Ovary (tissue), 9 donors: ENCODE data around the gene HCN4. TPM values are rescaled to one million over a fixed set of nuclear protein-coding genes. Genes with fewer than 3 reads are reported as not detected.

Experiments
- DNase-seq, 5 donors: peaks; one replicate each; pipeline ENCODE4 v3.0.0-alpha.2; 2019 to 2020
- H3K27ac ChIP-seq, 2 donors: fragments of 200-600 bp; one replicate each; pipeline versions ENCODE4 v1.5.1 to v1.8.0; 2019 to 2022
- H3K27me3 ChIP-seq: fragments of 200-600 bp; one replicate; pipeline ENCODE4 v1.8.0; 2022
- H3K36me3 ChIP-seq: fragments of 200-600 bp; sonication (generic); one replicate; pipeline ENCODE4 v1.5.1; 2019
- H3K4me1 ChIP-seq: one replicate; pipeline ENCODE4 v1.8.1; 2013; ENCODE audit warnings: mild to moderate bottlenecking, moderate library complexity; ENCODE audit not compliant: insufficient read depth
- H3K4me3 ChIP-seq: fragments of 200-600 bp; sonication (generic); one replicate; pipeline ENCODE4 v1.5.1; 2017
- H3K9me3 ChIP-seq, 2 donors: fragments of 200-600 bp in 1 of 2; sonication (generic) in 1 of 2; one replicate each; pipeline versions ENCODE4 v1.5.1 to v1.8.1; 2013 to 2019; ENCODE audit warnings: mild to moderate bottlenecking in 1 of 2, moderate library complexity in 1 of 2
- CTCF ChIP-seq, 3 donors: fragments of 450-650 bp in 2 of 3; fragments of 200-600 bp in 1 of 3; IDR thresholded peaks; one replicate each; pipeline versions ENCODE4 v1.5.1 to v1.8.0; 2016 to 2022; ENCODE audit warnings: antibody characterized with exemption in 3 of 3, mild to moderate bottlenecking in 1 of 3
- EP300 ChIP-seq: sonication (generic); formaldehyde crosslinking; IDR thresholded peaks from one replicate; pipeline ENCODE4 v1.6.1; 2017; ENCODE audit warnings: antibody characterized with exemption
- POLR2A ChIP-seq: fragments of 450-650 bp; IDR thresholded peaks from one replicate; pipeline ENCODE4 v1.6.1; 2017; ENCODE audit warnings: antibody characterized with exemption, mild to moderate bottlenecking, moderate library complexity
- WGBS, 3 donors: extraction: QIAGEN DNeasy Blood & Tissue Kit in 1 of 3; methylation state at CpG; one replicate each; pipeline versions ENCODE4 v1.1.5 to v1.1.7; 2013 to 2017; 5-methylcytosine and 5-hydroxymethylcytosine counted together
- intact Hi-C, 4 donors: fragments of 100-400 bp; cut with DNase I; formaldehyde crosslinking; loops; one replicate each; pipeline versions ENCODE4 v1.11.0 to v1.15.1; 2022 to 2023
- polyA plus RNA-seq, 2 donors: library from polyadenylated mRNA; stranded (reverse); fragments of 200-250 nt in 1 of 2; fragments of 350-450 nt in 1 of 2; fragmentation: Illumina TruSeq in 1 of 2; extraction: RNeasy Lipid Tissue Mini Kit (QIAGEN cat#74804) in 1 of 2; gene quantifications; one replicate each; pipeline ENCODE4 v1.2.3, GENCODE V29; 2013 to 2014
- total RNA-seq, 7 donors: library from RNA; depleted of rRNA in 2 of 7; stranded (reverse); fragments of >200 nt in 2 of 7; fragmentation: NEBNext Ultra II Directional in 3 of 7; extraction: Animal tissue kit (Norgen Biotek cat#: 25700) in 3 of 7; gene quantifications; one replicate each; pipeline versions ENCODE4 v1.1.0 to v1.2.4, GENCODE V29; 2016 to 2023
- donor health status: DM: no; HTN: no; CAD: no; lungs with moderate emphysema.
- donor health status: DM: no; HTN: no; CAD: no.
- donor health status: Bipolar disorder and iron deficiency.
- donor health status: DM: yes; HTN: yes; CAD: no.
- donor health status: DM: no; HTN: no; CAD: no.
- donor health status: DM: yes; HTN: yes; CAD: no.

Gene HCN4
- total and polyA plus RNA-seq, 9 donors: 0.03 TPM; not detected in 8

DNA sequence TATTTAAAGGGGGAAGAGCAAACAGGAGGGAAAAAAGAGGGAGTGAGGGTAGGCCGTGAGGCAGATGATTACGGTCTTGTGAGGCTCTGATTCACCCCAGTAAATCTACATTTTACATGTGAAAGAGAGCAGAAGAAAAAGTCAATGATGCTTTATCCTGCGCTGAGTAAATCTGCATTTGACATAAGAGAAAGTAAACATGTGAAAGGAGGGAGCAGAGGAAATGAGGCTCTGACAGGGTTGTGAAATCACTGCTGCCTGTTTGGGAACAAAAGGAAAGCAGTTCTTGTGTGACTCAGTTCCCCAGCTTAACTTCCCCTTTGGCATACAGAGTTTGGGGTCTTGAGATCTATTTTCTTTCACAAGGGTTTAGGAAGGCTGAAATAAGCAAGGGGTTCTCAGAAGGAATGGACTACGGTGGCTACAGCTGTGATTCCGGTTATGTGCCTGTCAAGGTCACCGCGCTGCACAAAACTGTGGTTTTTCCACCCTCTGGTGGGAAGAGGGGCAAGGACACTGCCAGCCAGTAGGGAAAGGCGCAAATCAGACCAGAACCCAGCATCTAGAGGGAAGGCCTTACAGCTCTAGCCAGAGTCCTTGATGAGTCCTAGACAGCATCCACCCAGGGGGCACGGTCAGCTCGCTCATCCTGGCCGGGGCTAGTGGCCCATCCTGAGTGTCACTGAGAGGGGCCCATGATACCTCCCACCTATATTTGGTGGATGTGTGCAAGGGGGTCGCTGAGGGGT is 18.9 kb upstream of the HCN4 start:
- Histone ChIP-seq H3K9me3 (no peaks in the 10 kb centered on the region), H3K36me3 (no peaks in the 10 kb centered on the region), H3K27ac (no peak overlapping the region), H3K4me3 (no peak overlapping the region), H3K27me3 (no peaks in the 10 kb centered on the region), H3K4me1 (no peaks in the 10 kb centered on the region)
- intact Hi-C loops: no loop called here
- 38 to 59% (median 44%) methylated on average over 12 of the region's 12 CpGs for WGBS, 3 donors
- no peak for DNase-seq
- TF ChIP-seq EP300 (no peak), POLR2A (no peak), CTCF (IDR thresholded peaks at IDR 0.05) (no peak)

DNA sequence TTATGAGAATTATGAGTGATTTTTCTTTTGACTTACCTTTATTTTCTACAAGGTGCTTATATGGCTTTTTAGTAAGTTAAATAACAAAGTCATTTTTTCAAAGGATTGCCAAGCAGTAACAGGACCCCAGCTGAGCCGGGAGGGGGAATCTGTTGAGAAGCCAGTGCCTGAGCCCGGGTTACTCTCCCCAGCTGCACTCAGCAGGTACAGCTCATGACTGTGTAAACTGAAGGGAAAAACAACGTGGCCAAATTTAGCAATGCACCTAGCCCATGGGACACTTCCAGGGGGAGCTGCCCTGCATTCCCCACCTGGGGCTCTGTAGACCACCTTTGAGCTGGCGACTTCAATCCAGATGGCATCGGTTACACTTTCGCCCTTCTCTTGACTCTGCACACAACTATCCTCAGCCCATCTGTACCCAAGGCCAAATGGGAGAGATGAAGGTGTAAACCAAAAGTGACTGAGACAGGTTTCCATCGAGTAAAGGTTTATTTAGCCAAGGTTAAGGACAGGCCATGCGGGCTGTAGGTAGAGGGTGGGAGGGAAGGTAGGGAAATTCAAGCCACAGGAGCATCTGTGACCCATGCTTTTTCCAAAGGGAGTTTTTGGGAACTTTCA is 18.2 kb upstream of the HCN4 start:
- no peaks in the 10 kb centered on the region for H3K27me3 ChIP-seq

GRCh38 chr15:73386238-73386637 is 17.5 kb upstream of the HCN4 start:
- Histone ChIP-seq H3K27ac (no peak overlapping the region), H3K36me3 (no peaks in the 10 kb centered on the region), H3K4me1 (no peaks in the 10 kb centered on the region), H3K9me3 (no peaks in the 10 kb centered on the region), H3K4me3 (no peak overlapping the region), H3K27me3 (no peaks in the 10 kb centered on the region)
- intact Hi-C loops: no loop called here
- TF ChIP-seq CTCF (IDR thresholded peaks at IDR 0.05) (no peak), EP300 (no peak), POLR2A (no peak)
- WGBS, 3 donors: 93 to 95% (median 94%) methylated on average over 5 of the region's 5 CpGs
- no peak for DNase-seq

More for the DNA sequence above, 18.2 kb upstream of the HCN4 start:
- Histone ChIP-seq H3K9me3 (no peaks in the 10 kb centered on the region), H3K4me3 (no peak overlapping the region), H3K27ac (no peak overlapping the region), H3K4me1 (no peaks in the 10 kb centered on the region), H3K36me3 (no peaks in the 10 kb centered on the region)
- no peak for DNase-seq
- WGBS, 3 donors: 73 to 84% (median 78%) methylated on average over 8 of the region's 8 CpGs
- TF ChIP-seq POLR2A (no peak), EP300 (no peak), CTCF (IDR thresholded peaks at IDR 0.05) (no peak)
- intact Hi-C loops: no loop called here

- Histone ChIP-seq H3K36me3 (no peaks in the 10 kb centered on the region), H3K27me3 (no peaks in the 10 kb centered on the region), H3K9me3 (no peaks in the 10 kb centered on the region), H3K4me3 (no peak overlapping the region), H3K27ac (no peak overlapping the region), H3K4me1 (no peaks in the 10 kb centered on the region)
- whole genome bisulfite sequencing, 3 donors: 80 to 84% (median 82%) methylated on average over 9 of the region's 9 CpGs
- intact Hi-C loops: no loop called here
- DNase-seq: no peak
- TF ChIP-seq POLR2A (no peak), CTCF (IDR thresholded peaks at IDR 0.05) (no peak), EP300 (no peak)
Observed at GRCh38 chr15:73385205-73385604, 16.4 kb upstream of the HCN4 start.
